HL-60 (cell line): ENCODE data around the gene CNTNAP2.

Source experiments
- CTCF ChIP-seq: IDR thresholded peaks from one replicate; pipeline ENCODE4 v1.5.1; 2011; ENCODE audit warnings: low read length, control low read depth, inconsistent platforms; ENCODE audit not compliant: insufficient read depth
- POLR2AphosphoS5 ChIP-seq: IDR thresholded peaks from 2 replicates; pipeline ENCODE4 v1.6.1; 2012; ENCODE audit warnings: low read depth

- no peak for TF ChIP-seq POLR2AphosphoS5
- no peak for TF ChIP-seq CTCF
Observed at GRCh38 chr7:148037044-148037443, 1920.4 kb downstream of the CNTNAP2 start.
